OCI-LY7 (cell line): Measurements from ENCODE around the gene ATP5F1C. TPM values are rescaled to one million over a fixed set of nuclear protein-coding genes. Genes with fewer than 3 reads are reported as not detected.
A peak's percentile ranks its signal among the peaks of the same experiment; 100 is the strongest.
"Not testable (repeated sequence)": the region's sequence is repeated elsewhere in the genome, so short reads cannot be mapped to it uniquely, and the experiment has no call there.

Experiments
- BruUV-seq: library from RNA; stranded (reverse); fragments of 400-500 nt; replicated peaks from 2 replicates; lab custom pipeline; 2021; lab: Mats Ljungman, UMichigan
- CTCF ChIA-PET: fragments of 300-600 bp; sonication (Branson Sonifier 250); formaldehyde crosslinking; loops from one replicate; lab custom pipeline; 2022; ENCODE audit warnings: antibody characterized with exemption; ENCODE audit not compliant: unreplicated experiment; lab: Charles Lee
- POLR2A ChIA-PET: fragments of 300-600 bp; sonication (Branson Sonifier 250); formaldehyde crosslinking; loops from one replicate; lab custom pipeline; 2022; ENCODE audit warnings: antibody characterized with exemption; lab: Charles Lee
- DNase-seq: peaks from one replicate; pipeline ENCODE4 v3.0.0-alpha.2; 2015; ENCODE audit warnings: low spot score
- H2AFZ ChIP-seq: fragments of 200-600 bp; sonication (generic), shearing (Covaris generic); 2 replicates; pipeline ENCODE4 v1.6.1; 2014; ENCODE audit warnings: mild to moderate bottlenecking, antibody characterized with exemption, low read length, moderate library complexity
- H3K27ac ChIP-seq: fragments of 200-600 bp; sonication (generic); 2 replicates; pipeline ENCODE4 v1.5.1; 2014; ENCODE audit warnings: mixed run types, low read depth, mild to moderate bottlenecking, moderate library complexity, low read length, inconsistent platforms; ENCODE audit not compliant: poor library complexity, severe bottlenecking
- H3K36me3 ChIP-seq: fragments of 200-600 bp; sonication (generic); 2 replicates; pipeline ENCODE4 v1.6.1; 2014; ENCODE audit warnings: mild to moderate bottlenecking, antibody characterized with exemption, low read length, moderate library complexity, mixed read lengths; ENCODE audit not compliant: insufficient read depth
- H3K4me1 ChIP-seq: fragments of 200-600 bp; sonication (generic); 2 replicates; pipeline ENCODE4 v1.5.1; 2014; ENCODE audit warnings: mild to moderate bottlenecking, low read length; ENCODE audit not compliant: insufficient read depth, poor library complexity, severe bottlenecking
- H3K4me2 ChIP-seq: fragments of 200-600 bp; sonication (generic); 2 replicates; pipeline ENCODE4 v1.6.1; 2014; ENCODE audit warnings: mild to moderate bottlenecking, low read length
- H3K4me3 ChIP-seq: fragments of 200-600 bp; sonication (generic); 2 replicates; pipeline ENCODE4 v1.5.1; 2014; ENCODE audit warnings: mild to moderate bottlenecking, low read depth, low read length; ENCODE audit not compliant: poor library complexity, severe bottlenecking
- H3K79me2 ChIP-seq: fragments of 200-600 bp; sonication (generic); 2 replicates; pipeline ENCODE4 v1.6.1; 2016; ENCODE audit warnings: low read depth, mild to moderate bottlenecking, low read length, moderate library complexity, mixed read lengths; ENCODE audit not compliant: insufficient read depth
- H3K9me2 ChIP-seq: fragments of 200-600 bp; sonication (generic); 2 replicates; pipeline ENCODE4 v1.6.1; 2016; ENCODE audit warnings: mild to moderate bottlenecking, low read length, mixed read lengths; ENCODE audit not compliant: insufficient read depth
- H3K9me3 ChIP-seq: fragments of 200-600 bp; sonication (generic); 2 replicates; pipeline ENCODE4 v1.6.1; 2014; ENCODE audit warnings: mild to moderate bottlenecking, mixed run types, low read length, mixed read lengths
- H4K20me1 ChIP-seq: fragments of 200-600 bp; sonication (generic); 2 replicates; pipeline ENCODE4 v1.6.1; 2014; ENCODE audit warnings: mild to moderate bottlenecking, antibody characterized with exemption, low read length, moderate library complexity, mixed read lengths; ENCODE audit not compliant: insufficient read depth
- CTCF ChIP-seq: fragments of 200-600 bp; sonication (generic); conservative IDR thresholded peaks from 2 replicates; pipeline ENCODE4 v1.5.1; 2014; ENCODE audit warnings: mild to moderate bottlenecking, antibody characterized with exemption, low read length, moderate library complexity, mixed read lengths
- EZH2phosphoT487 ChIP-seq: fragments of 200-600 bp; sonication (generic); IDR thresholded peaks from 2 replicates; pipeline ENCODE4 v1.6.1; 2018; ENCODE audit warnings: low read depth, borderline replicate concordance, mild to moderate bottlenecking, mixed run types, antibody characterized with exemption, low read length, moderate library complexity, mixed read lengths
- intact Hi-C: fragments of 100-400 bp; cut with micrococcal nuclease; formaldehyde crosslinking; loops from one replicate; pipeline ENCODE4 v1.10.0; 2022; ENCODE audit not compliant: unreplicated experiment
- total RNA-seq, 2 experiments: library from RNA; depleted of rRNA in 1 of 2; stranded (reverse); fragments of >200 nt in 1 of 2; shearing (Covaris generic) in 1 of 2; gene quantifications; 2 replicates each; pipeline ENCODE4 v1.2.3, GENCODE V29; 2014 to 2022

The ATP5F1C gene
- total RNA-seq, 2 experiments from 2014 or later: 242 to 283 TPM

DNA sequence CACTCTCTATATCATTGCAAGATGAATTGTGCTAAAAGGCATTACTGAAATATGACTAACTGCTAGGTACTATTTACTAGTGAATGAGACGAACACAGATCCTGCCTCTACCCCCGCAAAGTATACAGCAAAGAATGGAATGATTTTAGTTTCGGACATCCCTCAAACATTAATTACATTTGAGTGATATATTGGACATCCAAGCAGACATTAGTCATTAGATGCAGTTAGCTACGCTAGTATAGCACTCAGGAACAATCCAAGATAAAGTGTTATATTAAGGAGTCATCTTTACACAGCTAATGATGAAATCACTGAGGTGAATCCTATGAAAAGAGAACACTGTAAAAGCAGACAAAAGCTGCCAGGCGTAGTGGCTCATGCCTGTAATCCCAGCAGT lies 23.0 kb downstream of the ATP5F1C start:
- DNase-seq: no peak
- POLR2A ChIA-PET: interaction anchor here (1.2 kb wide), 1 partner anchor 34 kb away, joined by 3 read pairs; no protein-coding TSS in a partner anchor
- Histone ChIP-seq H4K20me1 (no peaks in the 10 kb centered on the region), H3K27ac (no peak overlapping the region), H2AFZ (no peak overlapping the region), H3K79me2 (no peaks in the 10 kb centered on the region), H3K4me3 (no peak overlapping the region), H3K4me2 (no peak overlapping the region), H3K9me2 (no peaks in the 10 kb centered on the region), H3K36me3 (peaks cover 32% of the 10 kb centered on the region), H3K4me1 (peaks cover 3% of the 10 kb centered on the region), H3K9me3 (no peaks in the 10 kb centered on the region)
- TF ChIP-seq CTCF: no peak
- TF ChIP-seq EZH2phosphoT487: no peak
- CTCF ChIA-PET: interaction anchor here (1.1 kb wide), 1 partner anchor 23 kb away, joined by 3 read pairs; the partner anchor contains the start of genes ATP5F1C and KIN
- no TSS peak for BruUV-seq
- intact Hi-C loops: loop anchor here (10.0 kb wide), 1 partner anchor 286 kb away; no protein-coding TSS in a partner anchor

- H3K4me2 ChIP-seq, DNase-seq, H3K4me3 ChIP-seq, H4K20me1 ChIP-seq, H3K4me1 ChIP-seq, H2AFZ ChIP-seq, H3K9me3 ChIP-seq, H3K27ac ChIP-seq, BruUV-seq, H3K79me2 ChIP-seq, H3K9me2 ChIP-seq: not testable (repeated sequence)
- ChIA-PET POLR2A (interaction anchor here (1.2 kb wide), 1 partner anchor 34 kb away, joined by 3 read pairs; no protein-coding TSS in a partner anchor), CTCF (interaction anchor here (1.1 kb wide), 1 partner anchor 24 kb away, joined by 3 read pairs; the partner anchor contains the start of genes ATP5F1C and KIN)
- peaks cover 28% of the 10 kb centered on the region for H3K36me3 ChIP-seq
- intact Hi-C loops: loop anchor here (10.0 kb wide), 1 partner anchor 287 kb away; no protein-coding TSS in a partner anchor
These were observed 23.8 kb downstream of the ATP5F1C start for GRCh38 chr10:7811743-7812142.

DNA sequence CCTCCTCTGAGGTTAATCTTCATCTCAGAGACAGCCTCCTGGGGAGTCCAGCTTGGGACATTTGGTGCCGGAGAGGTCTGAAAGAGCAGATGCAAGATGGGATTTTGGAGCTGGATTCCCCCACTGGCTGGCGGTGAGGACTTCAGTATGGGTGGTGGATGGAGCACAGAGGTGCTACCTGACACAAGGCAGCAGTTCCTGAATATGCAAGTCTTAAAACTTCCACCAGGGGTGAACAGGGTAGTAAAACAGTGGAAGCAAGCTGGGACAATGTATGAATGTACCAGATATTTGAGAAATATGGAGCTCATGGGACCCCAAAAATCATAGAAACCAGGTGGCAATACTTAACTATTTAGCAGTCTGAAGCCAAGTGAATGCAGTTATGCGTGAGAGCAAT lies 25.5 kb downstream of the ATP5F1C start:
- no TSS peak for BruUV-seq
- H3K4me2 ChIP-seq: no peak overlapping the region
- no peak overlapping the region for H3K27ac ChIP-seq
- peaks cover 12% of the 10 kb centered on the region for H3K4me1 ChIP-seq
- no peak overlapping the region for H3K4me3 ChIP-seq
- ChIA-PET POLR2A (no interaction called here), CTCF (no interaction called here)
- peaks cover 13% of the 10 kb centered on the region for H3K36me3 ChIP-seq
- H3K79me2 ChIP-seq: 0 out of 2 replicates have a peak, but pooled peaks cover 4% of the 10 kb centered on the region
- DNase-seq: peak; percentile 13
- no peaks in the 10 kb centered on the region for H3K9me2 ChIP-seq
- H2AFZ ChIP-seq: no peak overlapping the region
- H3K9me3 ChIP-seq: no peaks in the 10 kb centered on the region
- intact Hi-C loops: loop anchor here (10.0 kb wide), 1 partner anchor 289 kb away; no protein-coding TSS in a partner anchor
- H4K20me1 ChIP-seq: no peaks in the 10 kb centered on the region
- TF ChIP-seq CTCF (0 out of 2 replicates have a peak, but pooled peaks have one; percentile 31), EZH2phosphoT487 (no peak)
